ENCODE measurements around the gene ABCA6. TPM values are rescaled to one million over a fixed set of nuclear protein-coding genes. Genes with fewer than 3 reads are reported as not detected.

Gene ABCA6
- total RNA-seq, 1 donor from 2014 or later: not detected

- Histone ChIP-seq H3K4me2 (no peak overlapping the region), H2AFZ (replicated peaks) (peak overlapping the region; percentile 51), H3K9ac (no peak overlapping the region), H3K27ac (no peak overlapping the region), H3K4me1 (peaks cover 10% of the 10 kb centered on the region), H3K79me2 (ENCODE audit: low read depth) (no peaks in the 10 kb centered on the region), H4K20me1 (ENCODE audit: low read depth) (no peaks in the 10 kb centered on the region), H3K27me3 (no peaks in the 10 kb centered on the region), H3F3A (ENCODE audit: low read depth) (no peaks in the 10 kb centered on the region), H3K4me3 (no peak overlapping the region), H3K9me3 (ENCODE audit: low read depth) (no peaks in the 10 kb centered on the region), H3K36me3 (no peaks in the 10 kb centered on the region)
- Mint-ChIP-seq H3K27ac (peak overlapping the region; percentile 79), H3K27me3 (ENCODE audit: insufficient read depth, low read depth) (peaks cover 2% of the 10 kb centered on the region), H3K4me1 (peaks cover 25% of the 10 kb centered on the region), H3K4me3 (no peak overlapping the region), H3K9me3 (no peaks in the 10 kb centered on the region), H3K36me3 (no peaks in the 10 kb centered on the region)
- DNase-seq (ENCODE audit: low spot score): no peak
- TF ChIP-seq EZH2phosphoT487 (IDR thresholded peaks at IDR 0.05) (no peak), CTCF (IDR thresholded peaks at IDR 0.05) (no peak), EZH2 (IDR thresholded peaks at IDR 0.05) (no peak)
These were observed 45.6 kb upstream of the ABCA6 start for GRCh38 chr17:69187294-69187693.

GRCh38 chr17:69179227-69179952, 37.7 kb upstream of the ABCA6 start:
- no peaks in the 10 kb centered on the region for H3F3A ChIP-seq (ENCODE audit: low read depth)
- Mint-ChIP-seq H3K4me3 (no peak overlapping the region), H3K27me3 (ENCODE audit: insufficient read depth, low read depth) (no peaks in the 10 kb centered on the region), H3K36me3 (no peaks in the 10 kb centered on the region), H3K9me3 (no peaks in the 10 kb centered on the region), H3K27ac (no peak overlapping the region), H3K4me1 (no peaks in the 10 kb centered on the region)
- H3K27ac ChIP-seq: no peak overlapping the region
- no peaks in the 10 kb centered on the region for H3K9me3 ChIP-seq (ENCODE audit: low read depth)
- H3K36me3 ChIP-seq: no peaks in the 10 kb centered on the region
- no peaks in the 10 kb centered on the region for H3K27me3 ChIP-seq
- no peak for DNase-seq (ENCODE audit: low spot score)
- H3K4me1 ChIP-seq: no peaks in the 10 kb centered on the region
- H3K9ac ChIP-seq: no peak overlapping the region
- H3K4me3 ChIP-seq: no peak overlapping the region
- TF ChIP-seq EZH2 (IDR thresholded peaks at IDR 0.05): no peak
- no peak for TF ChIP-seq CTCF (IDR thresholded peaks at IDR 0.05)
- no peak for TF ChIP-seq EZH2phosphoT487 (IDR thresholded peaks at IDR 0.05)
- no peaks in the 10 kb centered on the region for H4K20me1 ChIP-seq (ENCODE audit: low read depth)
- no peaks in the 10 kb centered on the region for H3K79me2 ChIP-seq (ENCODE audit: low read depth)
- H2AFZ ChIP-seq (replicated peaks): no peak overlapping the region
- H3K4me2 ChIP-seq: no peak overlapping the region

GRCh38 chr17:69176457-69176795, 34.7 kb upstream of the ABCA6 start:
- no peaks in the 10 kb centered on the region for H3K4me1 Mint-ChIP-seq
- DNase-seq (ENCODE audit: low spot score): no peak
- H3K9me3 Mint-ChIP-seq: no peaks in the 10 kb centered on the region
- no peaks in the 10 kb centered on the region for H4K20me1 ChIP-seq (ENCODE audit: low read depth)
- no peaks in the 10 kb centered on the region for H3F3A ChIP-seq (ENCODE audit: low read depth)
- no peak overlapping the region for H2AFZ ChIP-seq (replicated peaks)
- no peak overlapping the region for H3K4me3 Mint-ChIP-seq
- no peak overlapping the region for H3K27ac Mint-ChIP-seq
- no peaks in the 10 kb centered on the region for H3K36me3 Mint-ChIP-seq
- H3K4me3 ChIP-seq: no peak overlapping the region
- H3K27me3 ChIP-seq: no peaks in the 10 kb centered on the region
- no peaks in the 10 kb centered on the region for H3K4me1 ChIP-seq
- H3K36me3 ChIP-seq: no peaks in the 10 kb centered on the region
- H3K27me3 Mint-ChIP-seq (ENCODE audit: insufficient read depth, low read depth): no peaks in the 10 kb centered on the region
- H3K4me2 ChIP-seq: no peak overlapping the region
- TF ChIP-seq EZH2 (IDR thresholded peaks at IDR 0.05) (no peak), EZH2phosphoT487 (IDR thresholded peaks at IDR 0.05) (no peak), CTCF (IDR thresholded peaks at IDR 0.05) (no peak)
- no peaks in the 10 kb centered on the region for H3K9me3 ChIP-seq (ENCODE audit: low read depth)
- no peak overlapping the region for H3K9ac ChIP-seq
- H3K27ac ChIP-seq: no peak overlapping the region
- H3K79me2 ChIP-seq (ENCODE audit: low read depth): no peaks in the 10 kb centered on the region

Data from neural progenitor cell (in vitro differentiated cells).